Stimulated activated CD4-positive, alpha-beta T cell treated with anti-CD3 and anti-CD28 coated beads, TNF-alpha, amount 100 ng/mL, for 1 hour (primary cell): ENCODE results near the gene RPL29.

Experiments
- DNase-seq, 3 donors: peaks; one replicate each; pipeline ENCODE4 v3.0.0-alpha.2; 2020; ENCODE audit warnings: low read depth in 3 of 3, low spot score in 1 of 3

Gene RPL29

DNA sequence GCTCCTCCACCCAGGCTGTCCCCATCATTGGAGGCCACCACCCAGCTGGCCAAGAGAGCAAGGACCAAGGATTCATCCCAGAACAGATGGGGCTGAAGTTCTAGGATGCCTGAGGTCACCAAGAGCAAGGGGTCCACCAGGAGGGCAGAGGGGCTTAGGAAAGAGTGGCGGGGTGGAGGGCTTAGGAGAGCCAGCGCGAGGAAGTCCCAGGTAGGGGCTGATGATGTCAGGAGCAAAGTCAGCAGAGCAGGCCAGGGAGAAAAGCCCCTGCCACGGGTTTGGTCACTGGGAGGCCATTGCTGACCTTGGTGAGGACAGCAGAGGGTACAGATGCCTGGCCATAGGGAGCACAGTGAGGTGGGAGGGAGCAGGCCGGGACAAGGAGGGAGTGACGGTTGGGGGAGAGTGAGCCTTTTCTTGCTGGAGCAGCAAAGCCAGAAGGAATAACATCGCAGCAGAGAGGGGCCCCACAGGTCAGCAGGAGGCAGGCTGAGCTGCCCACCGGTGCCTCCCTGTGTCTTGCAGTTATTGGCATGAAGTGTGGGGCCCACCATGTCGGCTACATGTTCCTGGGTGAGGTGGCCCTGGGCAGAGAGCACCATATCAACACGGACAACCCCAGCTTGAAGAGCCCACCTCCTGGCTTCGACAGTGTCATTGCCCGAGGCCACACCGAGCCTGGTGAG, 48.3 kb downstream of the RPL29 start:
- no peak for DNase-seq

DNA sequence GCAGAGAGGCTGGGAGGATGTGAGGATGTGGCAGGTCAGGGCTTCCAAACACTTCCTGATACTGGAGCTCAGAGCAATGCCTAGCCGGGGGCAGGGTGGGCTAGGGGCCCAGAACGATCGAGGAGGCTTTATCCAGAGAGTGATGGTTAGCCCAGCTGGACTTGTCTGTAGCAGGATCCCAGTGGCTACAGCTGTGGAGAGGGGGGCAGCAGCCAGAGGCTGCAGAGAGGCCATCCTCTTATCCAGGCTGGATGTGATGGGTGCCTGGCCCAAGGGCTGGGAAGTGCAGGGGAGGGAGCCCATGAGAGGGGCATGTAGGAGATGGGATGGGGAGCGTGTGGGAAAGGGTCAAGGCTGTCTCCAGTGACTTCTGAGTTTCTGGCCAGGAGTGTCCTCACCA, 48.9 kb downstream of the RPL29 start:
- no peak for DNase-seq

DNA sequence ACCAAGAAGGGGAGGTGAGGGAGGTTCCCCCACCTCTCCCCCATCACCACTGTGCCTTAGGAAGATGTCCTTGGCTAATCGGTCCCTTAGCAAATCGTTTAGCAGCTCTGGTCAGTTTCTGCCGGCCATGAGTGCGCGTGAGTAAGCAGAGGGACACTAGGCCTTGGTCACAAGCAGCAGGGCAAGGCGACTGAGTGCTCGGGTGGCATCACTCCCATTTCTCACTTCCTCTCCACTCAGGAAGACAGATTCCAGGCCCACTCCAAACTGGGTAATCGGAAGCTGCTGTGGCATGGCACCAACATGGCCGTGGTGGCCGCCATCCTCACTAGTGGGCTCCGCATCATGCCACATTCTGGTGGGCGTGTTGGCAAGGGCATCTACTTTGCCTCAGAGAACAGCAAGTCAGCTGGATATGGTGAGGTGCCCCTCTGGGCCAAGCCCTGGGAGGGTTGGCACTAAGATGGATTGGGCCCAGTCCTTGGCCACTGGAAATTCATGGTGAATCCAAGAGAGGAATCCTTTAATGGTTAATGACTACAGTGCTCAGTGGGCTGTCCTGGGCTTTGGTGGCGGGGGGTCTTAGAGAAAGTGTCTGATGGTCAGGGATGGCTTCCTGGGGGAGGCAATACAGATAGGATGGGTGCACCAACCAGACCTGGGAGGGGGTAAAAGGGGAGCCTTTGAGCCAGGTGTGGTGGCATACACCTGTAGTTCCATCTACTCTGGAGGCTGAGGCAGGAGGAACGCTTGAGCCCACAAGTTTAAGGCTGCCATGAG, 49.6 kb downstream of the RPL29 start:
- DNase-seq, result no peak

DNA sequence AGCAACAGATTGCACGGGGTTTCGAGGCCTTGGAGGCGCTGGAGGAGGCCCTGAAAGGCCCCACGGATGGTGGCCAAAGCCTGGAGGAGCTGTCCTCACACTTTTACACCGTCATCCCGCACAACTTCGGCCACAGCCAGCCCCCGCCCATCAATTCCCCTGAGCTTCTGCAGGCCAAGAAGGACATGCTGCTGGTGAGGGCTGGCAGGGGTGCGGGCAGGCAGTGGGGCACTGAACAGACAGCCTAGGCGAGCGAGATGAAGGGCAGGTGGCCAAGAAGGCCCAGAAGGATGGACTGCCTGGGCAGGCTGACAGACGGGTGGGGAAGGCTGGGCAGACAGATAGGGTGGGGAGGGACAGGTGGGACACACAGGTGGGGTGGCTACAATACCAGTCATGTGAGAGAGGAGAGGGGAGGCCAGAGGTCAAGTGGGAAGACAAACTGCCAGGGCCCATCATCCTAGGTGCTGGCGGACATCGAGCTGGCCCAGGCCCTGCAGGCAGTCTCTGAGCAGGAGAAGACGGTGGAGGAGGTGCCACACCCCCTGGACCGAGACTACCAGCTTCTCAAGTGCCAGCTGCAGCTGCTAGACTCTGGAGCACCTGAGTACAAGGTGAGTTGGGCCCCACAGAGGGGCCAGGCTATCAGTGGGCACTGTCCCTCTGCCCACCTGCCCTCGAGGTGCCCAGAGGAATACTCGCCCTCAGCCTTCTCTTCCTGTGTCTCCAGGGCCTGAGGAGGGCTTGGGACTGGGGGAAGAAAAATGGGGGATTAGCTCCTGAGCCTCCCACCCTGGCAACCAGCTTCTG, 50.5 kb downstream of the RPL29 start:
- no peak for DNase-seq

DNA sequence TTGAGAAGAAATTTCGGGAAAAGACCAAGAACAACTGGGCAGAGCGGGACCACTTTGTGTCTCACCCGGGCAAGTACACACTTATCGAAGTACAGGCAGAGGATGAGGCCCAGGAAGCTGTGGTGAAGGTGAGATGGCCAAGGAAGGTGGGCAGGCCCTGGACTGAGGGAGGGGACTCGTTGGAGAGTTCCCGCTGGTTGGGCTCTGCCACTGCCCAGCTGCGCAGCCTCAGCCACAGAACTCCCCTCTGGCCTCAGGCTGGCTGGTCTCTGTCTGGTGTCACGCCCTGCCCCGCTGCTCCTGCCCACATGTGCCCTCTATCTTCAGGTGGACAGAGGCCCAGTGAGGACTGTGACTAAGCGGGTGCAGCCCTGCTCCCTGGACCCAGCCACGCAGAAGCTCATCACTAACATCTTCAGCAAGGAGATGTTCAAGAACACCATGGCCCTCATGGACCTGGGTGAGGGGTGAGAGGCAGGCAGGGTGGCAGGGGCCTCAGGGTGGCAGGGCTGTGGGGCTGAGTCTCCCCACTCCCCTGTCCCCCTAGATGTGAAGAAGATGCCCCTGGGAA, 51.2 kb downstream of the RPL29 start:
- no peak for DNase-seq
